Tibial artery (tissue), 4 donors: ENCODE data around the gene SETD5.

Experiments used
- DNase-seq, 2 donors: peaks; one replicate each; pipeline ENCODE4 v3.0.0-alpha.2; 2019
- H3K27ac ChIP-seq, 2 donors: fragments of 200-600 bp; sonication (generic) in 1 of 2; 1 replicate in 1 of 2; 2 replicates in 1 of 2; pipeline ENCODE4 v1.5.1; 2018 to 2019; ENCODE audit warnings: mild to moderate bottlenecking in 1 of 2
- H3K27me3 ChIP-seq, 2 donors: fragments of 200-600 bp; sonication (generic) in 1 of 2; one replicate each; pipeline versions ENCODE4 v1.5.1 to v1.6.0; 2016 to 2019
- H3K36me3 ChIP-seq, 3 donors: fragments of 200-600 bp; sonication (generic) in 2 of 3; one replicate each; pipeline ENCODE4 v1.5.1; 2016 to 2019; ENCODE audit warnings: mild to moderate bottlenecking in 2 of 3
- H3K4me1 ChIP-seq, 4 donors: fragments of 200-600 bp; sonication (generic) in 2 of 4; 1 replicate in 3 of 4; 2 replicates in 1 of 4; pipeline ENCODE4 v1.5.1; 2016 to 2019
- H3K4me3 ChIP-seq, 2 donors: fragments of 200-600 bp; sonication (generic) in 1 of 2; 1 replicate in 1 of 2; 2 replicates in 1 of 2; pipeline ENCODE4 v1.5.1; 2018 to 2019; ENCODE audit warnings: mild to moderate bottlenecking in 2 of 2
- H3K9me3 ChIP-seq, 3 donors: fragments of 200-600 bp; sonication (generic) in 1 of 3; one replicate each; pipeline ENCODE4 v1.5.1; 2016 to 2019
- intact Hi-C: fragments of 100-400 bp; cut with DNase I; formaldehyde crosslinking; loops from one replicate; pipeline ENCODE4 v1.15.0; 2023; ENCODE audit warnings: low total_unique reads
- TF ChIP-seq, protein P1 (sequence below), 2 experiments: fragments of 200-600 bp in 1 of 2; fragments of 450-650 bp in 1 of 2; IDR thresholded peaks; one replicate each; pipeline ENCODE4 v1.5.1; 2017 to 2019; ENCODE audit warnings: antibody characterized with exemption in 2 of 2, mild to moderate bottlenecking in 1 of 2, moderate library complexity in 1 of 2

The SETD5 gene

GRCh38 chr3:9361691-9362388 lies 35.6 kb upstream of the SETD5 start:
- no peaks in the 10 kb centered on the region for H3K27me3 ChIP-seq
- peaks cover 15 to 18% (median 15%) of the 10 kb centered on the region in 3 donors for H3K36me3 ChIP-seq
- TF ChIP-seq, protein P1, sequence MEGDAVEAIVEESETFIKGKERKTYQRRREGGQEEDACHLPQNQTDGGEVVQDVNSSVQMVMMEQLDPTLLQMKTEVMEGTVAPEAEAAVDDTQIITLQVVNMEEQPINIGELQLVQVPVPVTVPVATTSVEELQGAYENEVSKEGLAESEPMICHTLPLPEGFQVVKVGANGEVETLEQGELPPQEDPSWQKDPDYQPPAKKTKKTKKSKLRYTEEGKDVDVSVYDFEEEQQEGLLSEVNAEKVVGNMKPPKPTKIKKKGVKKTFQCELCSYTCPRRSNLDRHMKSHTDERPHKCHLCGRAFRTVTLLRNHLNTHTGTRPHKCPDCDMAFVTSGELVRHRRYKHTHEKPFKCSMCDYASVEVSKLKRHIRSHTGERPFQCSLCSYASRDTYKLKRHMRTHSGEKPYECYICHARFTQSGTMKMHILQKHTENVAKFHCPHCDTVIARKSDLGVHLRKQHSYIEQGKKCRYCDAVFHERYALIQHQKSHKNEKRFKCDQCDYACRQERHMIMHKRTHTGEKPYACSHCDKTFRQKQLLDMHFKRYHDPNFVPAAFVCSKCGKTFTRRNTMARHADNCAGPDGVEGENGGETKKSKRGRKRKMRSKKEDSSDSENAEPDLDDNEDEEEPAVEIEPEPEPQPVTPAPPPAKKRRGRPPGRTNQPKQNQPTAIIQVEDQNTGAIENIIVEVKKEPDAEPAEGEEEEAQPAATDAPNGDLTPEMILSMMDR (IDR thresholded peaks at IDR 0.05), result no peak
- H3K27ac ChIP-seq, result peak overlapping the region in 1 of 2 donors; percentile 88
- no peak for DNase-seq
- H3K4me1 ChIP-seq, result peaks cover 0 to 24% (median 14%) of the 10 kb centered on the region in 4 donors
- intact Hi-C loops, result no loop called here
- H3K9me3 ChIP-seq, result no peaks in the 10 kb centered on the region
- peak overlapping the region; percentile 69 to 71 for H3K4me3 ChIP-seq

DNA sequence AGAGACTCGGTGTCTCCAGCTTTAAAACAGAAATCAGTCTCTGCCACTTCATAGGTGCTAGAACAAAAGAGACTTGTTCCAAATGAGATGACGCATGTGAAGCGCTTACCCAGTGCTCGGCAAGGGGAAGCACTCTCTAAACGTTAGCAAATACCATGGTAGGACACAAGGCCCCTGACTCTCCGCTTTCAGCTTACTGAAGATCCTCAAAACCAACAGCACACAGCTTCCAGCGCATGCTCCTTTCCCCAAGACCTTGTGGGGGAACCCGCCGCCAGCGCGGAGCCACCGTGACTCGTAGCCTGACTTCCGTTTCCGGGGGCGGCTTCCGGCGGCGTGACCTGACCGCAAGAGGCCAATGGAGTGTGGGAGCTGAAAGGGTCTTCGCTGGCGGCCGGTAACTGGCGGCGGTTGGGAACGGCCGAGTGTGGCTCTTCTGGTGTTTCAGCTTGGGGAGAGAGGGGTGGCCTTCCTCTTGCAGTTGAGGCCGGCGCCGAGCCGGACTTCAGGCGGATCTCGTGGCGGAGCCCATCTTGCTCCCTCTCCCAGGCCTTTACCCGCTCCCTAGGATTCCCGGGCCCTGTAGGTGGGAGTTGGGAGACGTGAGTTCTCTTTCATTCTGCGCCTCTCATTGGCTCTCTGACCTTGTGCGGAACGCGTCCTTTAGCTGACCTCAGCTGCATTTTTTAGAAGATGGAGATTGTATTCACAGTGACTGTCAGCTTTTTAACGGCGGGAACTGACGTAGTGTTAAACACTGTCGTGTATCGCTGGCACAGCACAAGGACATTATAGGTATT lies 34.5 kb upstream of the SETD5 start, which contains the start of gene THUMPD3:
THUMPD3 (plus strand) TSS at position 324 of the 800 bp plus-strand sequence. CDS start 2,015 bp downstream, outside the sequence.
- H3K27ac ChIP-seq, result peak within 1 kb of the TSS; percentile 80 to 88
- peaks cover 24 to 28% (median 26%) of the 10 kb centered on the region in 3 donors for H3K36me3 ChIP-seq
- H3K4me3 ChIP-seq, result peak within 1 kb of the TSS; percentile 69 to 71
- no peaks in the 10 kb centered on the region for H3K27me3 ChIP-seq
- peaks cover 0 to 24% (median 14%) of the 10 kb centered on the region in 4 donors for H3K4me1 ChIP-seq
- intact Hi-C loops, result no loop called here
- no peaks in the 10 kb centered on the region for H3K9me3 ChIP-seq
- DNase-seq, result peak; percentile 85 to 92
- TF ChIP-seq, protein P1 (IDR thresholded peaks at IDR 0.05), result no peak

- DNase-seq, result no peak
- Histone ChIP-seq H3K4me3 (no peak overlapping the region), H3K27ac (no peak overlapping the region), H3K27me3 (no peaks in the 10 kb centered on the region), H3K36me3 (peaks cover 81 to 89% (median 83%) of the 10 kb centered on the region in 3 donors), H3K9me3 (no peaks in the 10 kb centered on the region), H3K4me1 (peaks cover 0 to 8% (median 3%) of the 10 kb centered on the region in 4 donors)
- intact Hi-C loops, result no loop called here
- TF ChIP-seq, protein P1 (IDR thresholded peaks at IDR 0.05), result no peak
Measured at GRCh38 chr3:9369508-9369907, 27.9 kb upstream of the SETD5 start.

DNA sequence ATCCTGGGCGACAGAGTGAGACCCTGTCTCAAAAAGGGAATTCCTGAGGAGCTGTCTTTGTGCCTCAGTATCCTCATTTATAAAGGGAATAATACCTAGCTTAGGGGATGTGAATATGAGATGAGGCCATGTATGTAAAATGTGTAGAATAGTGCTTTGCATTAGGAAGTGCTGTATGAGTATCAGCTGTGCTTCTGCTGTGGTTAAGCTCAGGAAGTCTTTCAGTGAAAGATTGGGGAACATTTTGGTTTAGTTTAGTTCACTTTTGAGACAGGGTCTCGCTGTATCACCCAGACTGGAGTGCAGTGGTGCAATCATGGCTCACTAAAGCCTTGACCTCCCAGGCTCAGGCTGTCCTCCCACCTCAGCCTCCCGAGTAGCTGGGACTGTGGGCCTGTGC lies 23.9 kb upstream of the SETD5 start:
- intact Hi-C loops, result no loop called here
- Histone ChIP-seq H3K4me3 (no peak overlapping the region), H3K27me3 (no peaks in the 10 kb centered on the region), H3K4me1 (no peaks in the 10 kb centered on the region), H3K36me3 (peaks cover 82 to 93% (median 87%) of the 10 kb centered on the region in 3 donors), H3K27ac (no peak overlapping the region), H3K9me3 (no peaks in the 10 kb centered on the region)
- TF ChIP-seq, protein P1 (IDR thresholded peaks at IDR 0.05), result no peak
- no peak for DNase-seq

DNA sequence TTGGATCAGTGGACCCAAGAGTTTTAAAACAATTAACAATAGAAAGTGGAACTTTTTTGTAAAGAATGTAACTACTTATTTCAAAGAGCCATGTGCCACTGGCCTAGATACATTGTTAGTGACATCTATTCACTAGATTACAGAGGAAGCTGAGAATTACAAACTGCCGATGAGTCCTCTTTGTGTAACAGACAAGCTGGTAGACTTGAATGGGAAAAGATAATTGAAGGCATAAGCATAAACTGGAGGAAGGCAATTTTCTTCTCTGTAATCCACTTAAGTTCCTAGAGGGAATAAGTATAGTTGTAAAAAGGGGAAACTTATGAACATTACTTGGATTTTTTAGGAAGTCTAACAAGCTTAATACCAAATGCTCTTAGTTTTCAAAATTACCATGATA lies 19.4 kb upstream of the SETD5 start:
- intact Hi-C loops, result no loop called here
- H3K4me3 ChIP-seq, result no peak overlapping the region
- no peak for DNase-seq
- H3K36me3 ChIP-seq, result peaks cover 74 to 85% (median 82%) of the 10 kb centered on the region in 3 donors
- TF ChIP-seq, protein P1 (IDR thresholded peaks at IDR 0.05), result no peak
- H3K27me3 ChIP-seq, result no peaks in the 10 kb centered on the region
- no peaks in the 10 kb centered on the region for H3K9me3 ChIP-seq
- H3K27ac ChIP-seq, result no peak overlapping the region
- H3K4me1 ChIP-seq, result no peaks in the 10 kb centered on the region
